Kidney (tissue), 2 donors: ENCODE data around the gene SARS1. TPM values are rescaled to one million over a fixed set of nuclear protein-coding genes. Genes with fewer than 3 reads are reported as not detected.

Experiments used
- polyA plus RNA-seq: library from polyadenylated mRNA; stranded (reverse); fragments of 350-450 nt; fragmentation: Illumina TruSeq; extraction: RNeasy Lipid Tissue Mini Kit (QIAGEN cat#74804); gene quantifications from one replicate; pipeline ENCODE4 v1.2.3, GENCODE V29; 2014; ENCODE audit warnings: low read depth, low replicate concordance; ENCODE audit not compliant: insufficient read depth
- total RNA-seq: library from RNA; stranded (reverse); fragmentation: NEBNext Ultra II Directional; extraction: Animal tissue kit (Norgen Biotek cat#: 25700); gene quantifications from one replicate; pipeline ENCODE4 v1.2.1, GENCODE V29; 2021
- donor health status: DM: yes; HTN: yes; CAD: no.

SARS1 gene
- total and polyA plus RNA-seq, 2 donors from 2014 or later, result 114 to 181 TPM

Other genes with a start within 250 kb of the SARS1 start
- gene WDR47, start 171.8 kb upstream of the SARS1 start, total RNA-seq, result 15.8 TPM
- gene WDR47, start 171.8 kb upstream of the SARS1 start, polyA plus RNA-seq, result 5.1 TPM
- 39.8 TPM for gene TAF13, start 137.9 kb upstream of the SARS1 start, total RNA-seq
- 35.4 TPM for gene TAF13, start 137.9 kb upstream of the SARS1 start, polyA plus RNA-seq
- gene TMEM167B, start 123.2 kb upstream of the SARS1 start, total RNA-seq, result 39.4 TPM
- 24.7 TPM for gene TMEM167B, start 123.2 kb upstream of the SARS1 start, polyA plus RNA-seq
- gene ELAPOR1, start 99.8 kb upstream of the SARS1 start, total RNA-seq, result 1.3 TPM
- 0.28 TPM for gene ELAPOR1, start 99.8 kb upstream of the SARS1 start, polyA plus RNA-seq
- 65.6 TPM for gene CELSR2, start 35.6 kb downstream of the SARS1 start, total RNA-seq
- gene CELSR2, start 35.6 kb downstream of the SARS1 start, polyA plus RNA-seq, result 10.6 TPM
- gene PSRC1, start 69.2 kb downstream of the SARS1 start, total RNA-seq, result 4.2 TPM
- 3.5 TPM for gene PSRC1, start 69.2 kb downstream of the SARS1 start, polyA plus RNA-seq
- gene MYBPHL, start 93.1 kb downstream of the SARS1 start, total RNA-seq, result 0.19 TPM
- gene MYBPHL, start 93.1 kb downstream of the SARS1 start, polyA plus RNA-seq, result not detected
- 169 TPM for gene SORT1, start 184.0 kb downstream of the SARS1 start, total RNA-seq
- gene SORT1, start 184.0 kb downstream of the SARS1 start, polyA plus RNA-seq, result 33.5 TPM
- 71.4 TPM for gene PSMA5, start 212.5 kb downstream of the SARS1 start, total RNA-seq
- 91.1 TPM for gene PSMA5, start 212.5 kb downstream of the SARS1 start, polyA plus RNA-seq